DMS79 treated with DMSO at 0.1 percent for 48 hours (cell line): ENCODE data around the gene HPS3.
A peak's percentile ranks its signal among the peaks of the same experiment; 100 is the strongest.
"Not testable (repeated sequence)": the region's sequence is repeated elsewhere in the genome, so short reads cannot be mapped to it uniquely, and the experiment has no call there.

Source experiments
- DNase-seq: peaks from one replicate; lab custom pipeline; 2025; lab: John Stamatoyannopoulos, UW

HPS3 gene

GRCh38 chr3:149186219-149186618, 56.8 kb downstream of the HPS3 start:
- DNase-seq: no peak

- no peak for DNase-seq
These were observed 57.3 kb downstream of the HPS3 start for GRCh38 chr3:149186721-149187120.

- no peak for DNase-seq
These were observed 59.1 kb downstream of the HPS3 start for GRCh38 chr3:149188494-149188893.

GRCh38 chr3:149195221-149195620, 65.8 kb downstream of the HPS3 start:
- DNase-seq: no peak

- DNase-seq: not testable (repeated sequence)
These were observed 67.6 kb downstream of the HPS3 start for GRCh38 chr3:149196805-149197592.

- no peak for DNase-seq
These were observed 68.2 kb downstream of the HPS3 start for GRCh38 chr3:149197669-149198068.

GRCh38 chr3:149198611-149199010, 69.2 kb downstream of the HPS3 start:
- DNase-seq: no peak

- DNase-seq: peak; percentile 21
These were observed 70.0 kb downstream of the HPS3 start for GRCh38 chr3:149199474-149199873.

- no peak for DNase-seq
These were observed 74.3 kb downstream of the HPS3 start for GRCh38 chr3:149203758-149204157.

- no peak for DNase-seq
These were observed 75.1 kb downstream of the HPS3 start for GRCh38 chr3:149204390-149204991.

- DNase-seq: no peak
These were observed 78.0 kb downstream of the HPS3 start for GRCh38 chr3:149207475-149207874.

- DNase-seq: no peak
These were observed 80.0 kb downstream of the HPS3 start for GRCh38 chr3:149209431-149209830.

GRCh38 chr3:149212386-149212785, 82.9 kb downstream of the HPS3 start:
- DNase-seq: no peak

- no peak for DNase-seq
These were observed 85.3 kb downstream of the HPS3 start for GRCh38 chr3:149214702-149215101.

- no peak for DNase-seq
These were observed 86.1 kb downstream of the HPS3 start for GRCh38 chr3:149215515-149215914.

GRCh38 chr3:149216193-149216869, 86.9 kb downstream of the HPS3 start:
- peak; percentile 8 for DNase-seq

GRCh38 chr3:149217347-149217746, 87.9 kb downstream of the HPS3 start:
- no peak for DNase-seq

GRCh38 chr3:149219380-149220121, 90.1 kb downstream of the HPS3 start:
- DNase-seq: not testable (repeated sequence)

GRCh38 chr3:149221783-149222517, 92.5 kb downstream of the HPS3 start, which contains the start of gene CP:
TSS of gene CP (minus strand) at chr3:149221829. CDS start at chr3:149221792, 37 bp downstream.
- no peak for DNase-seq
